GM12878 (cell line): Measurements from ENCODE around the gene CP. TPM values are rescaled to one million over a fixed set of nuclear protein-coding genes. Genes with fewer than 3 reads are reported as not detected.

Experiments used
- CBFB ChIP-seq: IDR thresholded peaks from 2 replicates; pipeline ENCODE4 v1.6.1; 2016; ENCODE audit warnings: antibody characterized with exemption, low read depth
- ELK1 ChIP-seq: IDR thresholded peaks from 2 replicates; pipeline ENCODE4 v1.6.1; 2012; ENCODE audit warnings: low read depth, low read length, improper control_type of control experiment
- HDAC2 ChIP-seq: fragments of 200-600 bp; sonication (generic); IDR thresholded peaks from 2 replicates; pipeline ENCODE4 v1.6.1; 2017
- MEF2A ChIP-seq: IDR thresholded peaks from 2 replicates; pipeline ENCODE4 v1.6.1; 2011; ENCODE audit warnings: low read depth, mild to moderate bottlenecking, low read length, moderate library complexity; ENCODE audit not compliant: insufficient read depth
- RELB ChIP-seq: fragments of 450-650 bp; IDR thresholded peaks from 2 replicates; pipeline ENCODE4 v1.6.1; 2017; ENCODE audit warnings: low read depth, mild to moderate bottlenecking, moderate library complexity
- SREBF1 ChIP-seq: IDR thresholded peaks from 2 replicates; pipeline ENCODE4 v1.6.1; 2012; ENCODE audit warnings: mild to moderate bottlenecking, low read length
- STAT1 ChIP-seq: fragments of 450-650 bp; conservative IDR thresholded peaks from 2 replicates; pipeline ENCODE4 v1.6.1; 2014; ENCODE audit warnings: antibody characterized with exemption, mild to moderate bottlenecking
- ZBTB11 ChIP-seq: fragments of 450-650 bp; formaldehyde crosslinking; IDR thresholded peaks from 2 replicates; pipeline ENCODE4 v1.5.0; 2022; ENCODE audit warnings: mild to moderate bottlenecking, missing genetic modification characterization
- polyA plus RNA-seq, 11 experiments: library from polyadenylated mRNA; depleted of rRNA in 4 of 11; unstranded in 6 of 11; stranded (reverse) in 5 of 11; fragments of >200 nt; fragmentation: Nextera tagmentation in 4 of 11; fragmentation: Illumina TruSeq in 1 of 11; extraction: Ambion mirVana in 4 of 11; extraction: Trizol in 1 of 11; gene quantifications; 1 replicate in 1 of 11; 2 replicates in 10 of 11; pipeline versions ENCODE4 v1.2.1 to v1.2.3, GENCODE V29; 2011 to 2016; ENCODE audit warnings: inconsistent platforms in 2 of 11, missing spikeins in 2 of 11, low read depth in 1 of 11
- total RNA-seq, 4 experiments: library from RNA; depleted of rRNA in 3 of 4; stranded (reverse); fragments of >200 nt in 3 of 4; fragmentation: Illumina TruSeq in 1 of 4; extraction: Trizol in 1 of 4; gene quantifications; 2 replicates each; pipeline versions ENCODE4 v1.2.1 to v1.2.3, GENCODE V29; 2013 to 2021

CP gene
- total and polyA plus RNA-seq, 10 of the 15 experiments (the other 5 are each of a cell fraction or from before 2014, with no cell fraction given): 0.14 to 1.2 (median 0.30) TPM; not detected in 6

- TF ChIP-seq ELK1: no peak
- no peak for TF ChIP-seq MEF2A
- no peak for TF ChIP-seq CBFB
- no peak for TF ChIP-seq RELB
- no peak for TF ChIP-seq STAT1
- no peak for TF ChIP-seq SREBF1
- TF ChIP-seq HDAC2: no peak
- TF ChIP-seq ZBTB11 (CRISPR knock-in tag): no peak
Measured at GRCh38 chr3:149170672-149171071, 51.0 kb downstream of the CP start (continued).
